Stomach smooth muscle (tissue), 2 donors: ENCODE measurements around the gene ADARB2.

ENCODE experiments used
- H3K27ac ChIP-seq: one replicate; pipeline ENCODE4 v1.7.0; 2013; ENCODE audit warnings: mild to moderate bottlenecking, low read length, inconsistent platforms
- H3K27me3 ChIP-seq, 2 donors: one replicate each; pipeline ENCODE4 v1.7.0; 2013; ENCODE audit warnings: low read length in 2 of 2; ENCODE audit not compliant: insufficient read depth in 2 of 2, control insufficient read depth in 1 of 2
- H3K36me3 ChIP-seq, 2 donors: one replicate each; pipeline ENCODE4 v1.7.0; 2013; ENCODE audit warnings: low read length in 2 of 2; ENCODE audit not compliant: control insufficient read depth in 2 of 2, insufficient read depth in 2 of 2
- H3K4me1 ChIP-seq: one replicate; pipeline ENCODE4 v1.7.0; 2013; ENCODE audit warnings: low read length; ENCODE audit not compliant: control insufficient read depth, insufficient read depth
- H3K4me3 ChIP-seq, 2 donors: one replicate each; pipeline ENCODE4 v1.7.0; 2013; ENCODE audit warnings: low read length in 2 of 2
- H3K9ac ChIP-seq, 2 donors: one replicate each; pipeline ENCODE4 v1.7.0; 2013; ENCODE audit warnings: low read length in 2 of 2, mild to moderate bottlenecking in 1 of 2
- H3K9me3 ChIP-seq, 2 donors: one replicate each; pipeline ENCODE4 v1.7.0; 2013; ENCODE audit warnings: low read length in 2 of 2; ENCODE audit not compliant: control insufficient read depth in 2 of 2
- donor health status: healthy.
- donor health status: Pancreatic carcinoma.

Gene ADARB2

GRCh38 chr10:1515780-1516491 is 221.4 kb downstream of the ADARB2 start:
- Histone ChIP-seq H3K27me3 (peaks cover 4% of the 10 kb centered on the region in 2 donors), H3K27ac (no peak overlapping the region), H3K9me3 (peaks cover 0 to 13% of the 10 kb centered on the region in 2 donors), H3K4me3 (no peak overlapping the region), H3K9ac (no peak overlapping the region), H3K4me1 (no peaks in the 10 kb centered on the region), H3K36me3 (no peaks in the 10 kb centered on the region)

GRCh38 chr10:1515121-1515779 is 222.1 kb downstream of the ADARB2 start:
- Histone ChIP-seq H3K9me3 (peaks cover 0 to 13% of the 10 kb centered on the region in 2 donors), H3K27ac (no peak overlapping the region), H3K27me3 (peaks cover 4% of the 10 kb centered on the region in 2 donors), H3K36me3 (no peaks in the 10 kb centered on the region), H3K4me3 (no peak overlapping the region), H3K4me1 (no peaks in the 10 kb centered on the region), H3K9ac (no peak overlapping the region)

- Histone ChIP-seq H3K36me3 (no peaks in the 10 kb centered on the region), H3K27ac (no peak overlapping the region), H3K9ac (no peak overlapping the region), H3K4me1 (no peaks in the 10 kb centered on the region), H3K27me3 (peaks cover 4% of the 10 kb centered on the region in 2 donors), H3K4me3 (no peak overlapping the region), H3K9me3 (peaks cover 0 to 13% of the 10 kb centered on the region in 2 donors)
Observed at GRCh38 chr10:1514681-1515080, 222.6 kb downstream of the ADARB2 start.

DNA sequence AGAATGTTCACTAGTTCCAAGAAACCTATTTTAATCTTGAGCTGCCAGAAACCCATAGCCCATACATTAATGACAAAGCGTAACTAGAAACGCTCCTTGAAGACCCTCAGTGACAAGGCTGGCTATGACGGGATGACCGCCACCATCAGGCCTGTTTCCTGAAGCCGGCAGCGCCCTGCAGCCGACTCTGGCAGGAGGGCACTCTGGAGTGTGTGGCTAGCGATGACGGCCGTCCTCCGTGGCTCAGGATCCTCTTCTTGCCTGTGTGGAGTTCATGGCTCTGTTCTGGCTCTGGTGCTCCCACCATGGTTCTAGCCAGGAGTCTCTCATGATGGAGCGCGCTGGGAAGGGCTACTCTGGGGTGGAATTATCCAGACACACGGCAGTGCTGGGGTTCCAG is 224.1 kb downstream of the ADARB2 start:
- Histone ChIP-seq H3K27me3 (peaks cover 4% of the 10 kb centered on the region in 2 donors), H3K36me3 (no peaks in the 10 kb centered on the region), H3K4me1 (no peaks in the 10 kb centered on the region), H3K9me3 (peaks cover 0 to 5% of the 10 kb centered on the region in 2 donors), H3K4me3 (no peak overlapping the region), H3K9ac (no peak overlapping the region), H3K27ac (no peak overlapping the region)

- H3K27me3 ChIP-seq: peaks cover 4 to 7% of the 10 kb centered on the region in 2 donors
- H3K4me1 ChIP-seq: no peaks in the 10 kb centered on the region
- H3K4me3 ChIP-seq: no peak overlapping the region
- peaks cover 0 to 5% of the 10 kb centered on the region in 2 donors for H3K9me3 ChIP-seq
- H3K27ac ChIP-seq: no peak overlapping the region
- no peaks in the 10 kb centered on the region for H3K36me3 ChIP-seq
- no peak overlapping the region for H3K9ac ChIP-seq
Observed at GRCh38 chr10:1509011-1509530, 228.3 kb downstream of the ADARB2 start.

DNA sequence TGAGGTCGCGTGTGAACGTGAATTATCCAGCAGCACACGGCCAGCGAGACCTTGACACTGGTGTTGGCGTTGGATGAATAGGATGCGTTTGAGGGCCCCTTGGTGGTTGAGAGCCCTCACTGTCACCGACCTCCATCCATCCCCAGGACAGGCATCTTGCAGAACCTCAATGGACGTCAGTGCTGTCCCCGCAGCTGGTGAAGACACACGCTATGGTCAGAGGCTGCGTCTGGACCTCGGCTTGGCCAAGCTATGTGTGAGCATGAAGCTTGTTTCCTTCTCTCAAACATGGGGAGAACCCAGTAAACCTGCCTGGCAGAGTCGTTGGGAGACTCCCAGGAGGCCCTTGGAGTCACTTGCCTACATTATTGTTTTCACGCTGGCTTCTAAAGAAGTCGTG is 229.2 kb downstream of the ADARB2 start:
- Histone ChIP-seq H3K4me1 (no peaks in the 10 kb centered on the region), H3K9me3 (peaks cover 0 to 5% of the 10 kb centered on the region in 2 donors), H3K4me3 (no peak overlapping the region), H3K36me3 (no peaks in the 10 kb centered on the region), H3K9ac (no peak overlapping the region), H3K27me3 (peaks cover 4 to 7% of the 10 kb centered on the region in 2 donors), H3K27ac (no peak overlapping the region)

GRCh38 chr10:1507436-1507835 is 229.9 kb downstream of the ADARB2 start:
- Histone ChIP-seq H3K9ac (no peak overlapping the region), H3K36me3 (no peaks in the 10 kb centered on the region), H3K27ac (no peak overlapping the region), H3K4me3 (no peak overlapping the region), H3K4me1 (no peaks in the 10 kb centered on the region), H3K27me3 (peaks cover 4 to 7% of the 10 kb centered on the region in 2 donors), H3K9me3 (peaks cover 0 to 5% of the 10 kb centered on the region in 2 donors)

- no peaks in the 10 kb centered on the region for H3K36me3 ChIP-seq
- no peak overlapping the region for H3K4me3 ChIP-seq
- H3K4me1 ChIP-seq: no peaks in the 10 kb centered on the region
- no peak overlapping the region for H3K27ac ChIP-seq
- peaks cover 0 to 2% of the 10 kb centered on the region in 2 donors for H3K9me3 ChIP-seq
- no peak overlapping the region for H3K9ac ChIP-seq
- peaks cover 0 to 3% of the 10 kb centered on the region in 2 donors for H3K27me3 ChIP-seq
Observed at GRCh38 chr10:1504940-1505339, 232.4 kb downstream of the ADARB2 start.

GRCh38 chr10:1504286-1504685 is 233.0 kb downstream of the ADARB2 start:
- no peak overlapping the region for H3K9ac ChIP-seq
- H3K4me3 ChIP-seq: no peak overlapping the region
- no peaks in the 10 kb centered on the region for H3K4me1 ChIP-seq
- no peak overlapping the region for H3K27ac ChIP-seq
- H3K36me3 ChIP-seq: no peaks in the 10 kb centered on the region
- peaks cover 0 to 3% of the 10 kb centered on the region in 2 donors for H3K27me3 ChIP-seq
- peaks cover 0 to 4% of the 10 kb centered on the region in 2 donors for H3K9me3 ChIP-seq

GRCh38 chr10:1502451-1502850 is 234.9 kb downstream of the ADARB2 start:
- Histone ChIP-seq H3K36me3 (no peaks in the 10 kb centered on the region), H3K27me3 (no peaks in the 10 kb centered on the region), H3K27ac (no peak overlapping the region), H3K4me3 (no peak overlapping the region), H3K9me3 (peaks cover 0 to 4% of the 10 kb centered on the region in 2 donors), H3K9ac (no peak overlapping the region), H3K4me1 (no peaks in the 10 kb centered on the region)
